ENCODE measurements around the gene CMC1. TPM values are rescaled to one million over a fixed set of nuclear protein-coding genes. Genes with fewer than 3 reads are reported as not detected.

The CMC1 gene
- total and polyA plus RNA-seq, 5 donors from 2014 or later, result 9.4 to 50.7 (median 47.1) TPM

- Mint-ChIP-seq H3K4me3 (peak overlapping the region; percentile 20 to 46 (median 34)), H3K9me3 (peaks cover 0 to 29% (median 5%) of the 10 kb centered on the region in 7 donors), H3K36me3 (peaks cover 10% of the 10 kb centered on the region), H3K27me3 (no peaks in the 10 kb centered on the region), H3K27ac (peak overlapping the region in 2 of 3 donors; percentile 38 to 87), H3K4me1 (peaks cover 19 to 34% (median 27%) of the 10 kb centered on the region in 4 donors)
- peak overlapping the region; percentile 69 for H3K4me3 ChIP-seq (ENCODE audit: low read depth, low read length)
- peaks cover 22% of the 10 kb centered on the region for H3K4me1 ChIP-seq (ENCODE audit: control insufficient read depth, insufficient read depth, low read length, poor library complexity, severe bottlenecking)
- peak; percentile 75 to 85 for ATAC-seq (ENCODE audit: low read depth in 2 of 2)
- peaks cover 11 to 18% of the 10 kb centered on the region in 2 experiments for H3K9me3 ChIP-seq (ENCODE audit: control insufficient read depth in 2 of 2, low read length in 2 of 2)
- no peaks in the 10 kb centered on the region for H3K36me3 ChIP-seq (ENCODE audit: control insufficient read depth, insufficient read depth, low read length)
- peak in 2 of 3 donors; percentile 53 to 79 for DNase-seq
- peak overlapping the region; percentile 51 for H3K27ac ChIP-seq (ENCODE audit: insufficient read depth, low read length, poor library complexity, severe bottlenecking)
- H3K27me3 ChIP-seq (ENCODE audit: control insufficient read depth, insufficient read depth, low read length), result no peaks in the 10 kb centered on the region
Observed at GRCh38 chr3:28210968-28211713, 30.3 kb upstream of the CMC1 start.

GRCh38 chr3:28212681-28213080 lies 28.7 kb upstream of the CMC1 start:
- H3K4me3 Mint-ChIP-seq, result peak overlapping the region in 1 of 4 donors; percentile 28
- H3K27ac Mint-ChIP-seq, result no peak overlapping the region
- peaks cover 0 to 34% (median 8%) of the 10 kb centered on the region in 7 donors for H3K9me3 Mint-ChIP-seq
- peaks cover 19 to 34% (median 27%) of the 10 kb centered on the region in 4 donors for H3K4me1 Mint-ChIP-seq
- Histone ChIP-seq H3K9me3 (ENCODE audit: control insufficient read depth in 2 of 2, low read length in 2 of 2) (peaks cover 11 to 18% of the 10 kb centered on the region in 2 experiments), H3K27me3 (ENCODE audit: control insufficient read depth, insufficient read depth, low read length) (no peaks in the 10 kb centered on the region), H3K36me3 (ENCODE audit: control insufficient read depth, insufficient read depth, low read length) (no peaks in the 10 kb centered on the region), H3K4me3 (ENCODE audit: low read depth, low read length) (no peak overlapping the region), H3K4me1 (ENCODE audit: control insufficient read depth, insufficient read depth, low read length, poor library complexity, severe bottlenecking) (peaks cover 22% of the 10 kb centered on the region), H3K27ac (ENCODE audit: insufficient read depth, low read length, poor library complexity, severe bottlenecking) (no peak overlapping the region)
- H3K36me3 Mint-ChIP-seq, result peaks cover 10% of the 10 kb centered on the region
- ATAC-seq (ENCODE audit: low read depth in 2 of 2) (no peak), DNase-seq (no peak)
- no peaks in the 10 kb centered on the region for H3K27me3 Mint-ChIP-seq

GRCh38 chr3:28215407-28215806 lies 26.0 kb upstream of the CMC1 start:
- Histone ChIP-seq H3K9me3 (ENCODE audit: control insufficient read depth in 2 of 2, low read length in 2 of 2) (peaks cover 15 to 18% of the 10 kb centered on the region in 2 experiments), H3K27me3 (ENCODE audit: control insufficient read depth, insufficient read depth, low read length) (no peaks in the 10 kb centered on the region), H3K27ac (ENCODE audit: insufficient read depth, low read length, poor library complexity, severe bottlenecking) (no peak overlapping the region), H3K4me3 (ENCODE audit: low read depth, low read length) (no peak overlapping the region), H3K36me3 (ENCODE audit: control insufficient read depth, insufficient read depth, low read length) (no peaks in the 10 kb centered on the region), H3K4me1 (ENCODE audit: control insufficient read depth, insufficient read depth, low read length, poor library complexity, severe bottlenecking) (peaks cover 17% of the 10 kb centered on the region)
- ATAC-seq (ENCODE audit: low read depth in 2 of 2) (no peak), DNase-seq (no peak)
- Mint-ChIP-seq H3K4me3 (no peak overlapping the region), H3K27ac (no peak overlapping the region), H3K4me1 (peaks cover 19 to 33% (median 29%) of the 10 kb centered on the region in 4 donors), H3K27me3 (no peaks in the 10 kb centered on the region), H3K36me3 (peaks cover 10% of the 10 kb centered on the region), H3K9me3 (peaks cover 1 to 40% (median 12%) of the 10 kb centered on the region in 7 donors)

GRCh38 chr3:28218071-28218916 lies 23.1 kb upstream of the CMC1 start:
- H3K36me3 Mint-ChIP-seq, result peaks cover 10% of the 10 kb centered on the region
- peak in 1 of 3 donors; percentile 32 for DNase-seq
- ATAC-seq (ENCODE audit: low read depth in 2 of 2), result no peak
- H3K4me1 Mint-ChIP-seq, result peaks cover 8 to 14% (median 10%) of the 10 kb centered on the region in 4 donors
- no peaks in the 10 kb centered on the region for H3K27me3 ChIP-seq (ENCODE audit: control insufficient read depth, insufficient read depth, low read length)
- no peak overlapping the region for H3K4me3 Mint-ChIP-seq
- H3K36me3 ChIP-seq (ENCODE audit: control insufficient read depth, insufficient read depth, low read length), result no peaks in the 10 kb centered on the region
- no peaks in the 10 kb centered on the region for H3K27me3 Mint-ChIP-seq
- H3K27ac ChIP-seq (ENCODE audit: insufficient read depth, low read length, poor library complexity, severe bottlenecking), result no peak overlapping the region
- H3K9me3 ChIP-seq (ENCODE audit: control insufficient read depth in 2 of 2, low read length in 2 of 2), result peaks cover 15 to 18% of the 10 kb centered on the region in 2 experiments
- no peak overlapping the region for H3K27ac Mint-ChIP-seq
- H3K4me1 ChIP-seq (ENCODE audit: control insufficient read depth, insufficient read depth, low read length, poor library complexity, severe bottlenecking), result peaks cover 4% of the 10 kb centered on the region
- no peak overlapping the region for H3K4me3 ChIP-seq (ENCODE audit: low read depth, low read length)
- peaks cover 0 to 33% (median 10%) of the 10 kb centered on the region in 7 donors for H3K9me3 Mint-ChIP-seq

- H3K4me3 ChIP-seq (ENCODE audit: low read depth, low read length), result no peak overlapping the region
- H3K27me3 ChIP-seq (ENCODE audit: control insufficient read depth, insufficient read depth, low read length), result no peaks in the 10 kb centered on the region
- H3K36me3 ChIP-seq (ENCODE audit: control insufficient read depth, insufficient read depth, low read length), result no peaks in the 10 kb centered on the region
- Mint-ChIP-seq H3K36me3 (peaks cover 10% of the 10 kb centered on the region), H3K4me3 (no peak overlapping the region), H3K9me3 (peaks cover 0 to 30% (median 10%) of the 10 kb centered on the region in 7 donors), H3K27me3 (no peaks in the 10 kb centered on the region), H3K4me1 (peaks cover 8 to 14% (median 10%) of the 10 kb centered on the region in 4 donors), H3K27ac (no peak overlapping the region)
- H3K27ac ChIP-seq (ENCODE audit: insufficient read depth, low read length, poor library complexity, severe bottlenecking), result no peak overlapping the region
- peaks cover 4% of the 10 kb centered on the region for H3K4me1 ChIP-seq (ENCODE audit: control insufficient read depth, insufficient read depth, low read length, poor library complexity, severe bottlenecking)
- ATAC-seq (ENCODE audit: low read depth in 2 of 2) (no peak), DNase-seq (no peak)
- peaks cover 15% of the 10 kb centered on the region in 2 experiments for H3K9me3 ChIP-seq (ENCODE audit: control insufficient read depth in 2 of 2, low read length in 2 of 2)
Observed at GRCh38 chr3:28218917-28219198, 22.6 kb upstream of the CMC1 start.

GRCh38 chr3:28224430-28224829 lies 17.0 kb upstream of the CMC1 start:
- no peaks in the 10 kb centered on the region for H3K27me3 ChIP-seq (ENCODE audit: control insufficient read depth, insufficient read depth, low read length)
- no peak overlapping the region for H3K27ac ChIP-seq (ENCODE audit: insufficient read depth, low read length, poor library complexity, severe bottlenecking)
- no peaks in the 10 kb centered on the region for H3K27me3 Mint-ChIP-seq
- no peak overlapping the region for H3K4me3 Mint-ChIP-seq
- H3K4me1 Mint-ChIP-seq, result peaks cover 0 to 5% (median 2%) of the 10 kb centered on the region in 4 donors
- no peaks in the 10 kb centered on the region for H3K36me3 Mint-ChIP-seq
- H3K4me1 ChIP-seq (ENCODE audit: control insufficient read depth, insufficient read depth, low read length, poor library complexity, severe bottlenecking), result no peaks in the 10 kb centered on the region
- no peak for DNase-seq
- no peak overlapping the region for H3K4me3 ChIP-seq (ENCODE audit: low read depth, low read length)
- no peaks in the 10 kb centered on the region for H3K9me3 ChIP-seq (ENCODE audit: control insufficient read depth in 2 of 2, low read length in 2 of 2)
- ATAC-seq (ENCODE audit: low read depth in 2 of 2), result no peak
- no peak overlapping the region for H3K27ac Mint-ChIP-seq
- no peaks in the 10 kb centered on the region for H3K36me3 ChIP-seq (ENCODE audit: control insufficient read depth, insufficient read depth, low read length)
- H3K9me3 Mint-ChIP-seq, result peaks cover 0 to 10% (median 5%) of the 10 kb centered on the region in 7 donors

- peaks cover 0 to 5% (median 2%) of the 10 kb centered on the region in 4 donors for H3K4me1 Mint-ChIP-seq
- no peak for ATAC-seq (ENCODE audit: low read depth in 2 of 2)
Observed at GRCh38 chr3:28226020-28226419, 15.4 kb upstream of the CMC1 start.

More at GRCh38 chr3:28226020-28226419, 15.4 kb upstream of the CMC1 start:
- DNase-seq, result no peak
- Mint-ChIP-seq H3K9me3 (peaks cover 0 to 1% (median 0%) of the 10 kb centered on the region in 7 donors), H3K36me3 (no peaks in the 10 kb centered on the region), H3K4me3 (no peak overlapping the region), H3K27me3 (no peaks in the 10 kb centered on the region), H3K27ac (no peak overlapping the region)
- Histone ChIP-seq H3K36me3 (ENCODE audit: control insufficient read depth, insufficient read depth, low read length) (no peaks in the 10 kb centered on the region), H3K27ac (ENCODE audit: insufficient read depth, low read length, poor library complexity, severe bottlenecking) (no peak overlapping the region), H3K4me3 (ENCODE audit: low read depth, low read length) (no peak overlapping the region), H3K9me3 (ENCODE audit: control insufficient read depth in 2 of 2, low read length in 2 of 2) (no peaks in the 10 kb centered on the region), H3K4me1 (ENCODE audit: control insufficient read depth, insufficient read depth, low read length, poor library complexity, severe bottlenecking) (no peaks in the 10 kb centered on the region), H3K27me3 (ENCODE audit: control insufficient read depth, insufficient read depth, low read length) (no peaks in the 10 kb centered on the region)
